Measurements from ENCODE around the gene DNAL4. TPM values are rescaled to one million over a fixed set of nuclear protein-coding genes. Genes with fewer than 3 reads are reported as not detected.

Gene DNAL4
- total RNA-seq, 1 donor from 2014 or later: 18.0 TPM

DNA sequence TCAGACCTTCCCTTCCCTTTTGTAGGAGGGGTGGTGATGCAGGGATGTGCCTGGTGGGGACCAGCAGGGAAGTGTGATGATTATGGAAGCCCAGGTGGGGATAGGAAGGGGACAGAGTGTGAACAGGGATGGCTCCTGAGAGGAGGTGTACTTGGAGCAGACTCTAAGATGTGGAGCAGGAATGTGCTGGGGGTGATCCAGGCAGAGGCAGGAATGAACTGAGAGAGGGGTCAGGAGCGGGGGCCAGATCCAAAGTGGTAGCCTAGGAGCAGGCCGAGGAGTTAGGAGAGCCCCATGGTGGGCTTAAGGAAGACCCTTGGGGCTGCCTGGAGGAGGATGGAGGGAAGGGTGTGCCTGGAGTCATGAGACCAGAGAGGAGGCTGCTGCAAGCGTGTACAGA, 46.2 kb upstream of the DNAL4 start:
- TF ChIP-seq, protein P1, sequence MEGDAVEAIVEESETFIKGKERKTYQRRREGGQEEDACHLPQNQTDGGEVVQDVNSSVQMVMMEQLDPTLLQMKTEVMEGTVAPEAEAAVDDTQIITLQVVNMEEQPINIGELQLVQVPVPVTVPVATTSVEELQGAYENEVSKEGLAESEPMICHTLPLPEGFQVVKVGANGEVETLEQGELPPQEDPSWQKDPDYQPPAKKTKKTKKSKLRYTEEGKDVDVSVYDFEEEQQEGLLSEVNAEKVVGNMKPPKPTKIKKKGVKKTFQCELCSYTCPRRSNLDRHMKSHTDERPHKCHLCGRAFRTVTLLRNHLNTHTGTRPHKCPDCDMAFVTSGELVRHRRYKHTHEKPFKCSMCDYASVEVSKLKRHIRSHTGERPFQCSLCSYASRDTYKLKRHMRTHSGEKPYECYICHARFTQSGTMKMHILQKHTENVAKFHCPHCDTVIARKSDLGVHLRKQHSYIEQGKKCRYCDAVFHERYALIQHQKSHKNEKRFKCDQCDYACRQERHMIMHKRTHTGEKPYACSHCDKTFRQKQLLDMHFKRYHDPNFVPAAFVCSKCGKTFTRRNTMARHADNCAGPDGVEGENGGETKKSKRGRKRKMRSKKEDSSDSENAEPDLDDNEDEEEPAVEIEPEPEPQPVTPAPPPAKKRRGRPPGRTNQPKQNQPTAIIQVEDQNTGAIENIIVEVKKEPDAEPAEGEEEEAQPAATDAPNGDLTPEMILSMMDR (IDR thresholded peaks at IDR 0.05): no peak
- H3K4me1 ChIP-seq: peaks cover 0 to 19% of the 10 kb centered on the region in 2 donors
- H3K9me3 ChIP-seq: no peaks in the 10 kb centered on the region
- no peak overlapping the region for H3K27ac ChIP-seq
- no peak for DNase-seq (ENCODE audit: low spot score in 2 of 2)
- no peaks in the 10 kb centered on the region for H3K27me3 ChIP-seq
- intact Hi-C loops (cut with DNase I): no loop called here
- no peak overlapping the region for H3K4me3 ChIP-seq
- H3K36me3 ChIP-seq: no peaks in the 10 kb centered on the region

DNA sequence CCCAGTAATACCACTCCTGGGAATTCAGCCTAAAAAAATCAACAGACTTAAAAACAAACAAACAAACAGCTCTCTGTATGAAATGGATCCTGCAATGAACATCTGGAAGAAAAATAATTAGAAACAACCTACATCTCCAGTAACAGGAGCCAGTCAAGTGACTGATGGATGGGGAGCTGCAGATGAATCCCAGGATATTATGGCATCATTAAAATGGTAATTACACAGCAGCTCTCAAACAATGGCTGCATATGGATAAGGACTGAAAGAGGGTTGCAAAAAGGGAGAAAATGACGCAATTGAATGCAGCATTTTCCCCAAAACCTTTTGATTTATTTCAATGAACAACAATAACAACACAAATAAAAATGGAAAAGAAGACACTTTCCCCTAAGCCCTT, 45.7 kb upstream of the DNAL4 start:
- intact Hi-C loops (cut with DNase I): no loop called here
- Histone ChIP-seq H3K4me1 (peaks cover 0 to 16% of the 10 kb centered on the region in 2 donors), H3K27me3 (no peaks in the 10 kb centered on the region), H3K36me3 (no peaks in the 10 kb centered on the region), H3K9me3 (no peaks in the 10 kb centered on the region), H3K27ac (no peak overlapping the region), H3K4me3 (no peak overlapping the region)
- DNase-seq (ENCODE audit: low spot score in 2 of 2): no peak
- TF ChIP-seq, protein P1 (IDR thresholded peaks at IDR 0.05): no peak

DNA sequence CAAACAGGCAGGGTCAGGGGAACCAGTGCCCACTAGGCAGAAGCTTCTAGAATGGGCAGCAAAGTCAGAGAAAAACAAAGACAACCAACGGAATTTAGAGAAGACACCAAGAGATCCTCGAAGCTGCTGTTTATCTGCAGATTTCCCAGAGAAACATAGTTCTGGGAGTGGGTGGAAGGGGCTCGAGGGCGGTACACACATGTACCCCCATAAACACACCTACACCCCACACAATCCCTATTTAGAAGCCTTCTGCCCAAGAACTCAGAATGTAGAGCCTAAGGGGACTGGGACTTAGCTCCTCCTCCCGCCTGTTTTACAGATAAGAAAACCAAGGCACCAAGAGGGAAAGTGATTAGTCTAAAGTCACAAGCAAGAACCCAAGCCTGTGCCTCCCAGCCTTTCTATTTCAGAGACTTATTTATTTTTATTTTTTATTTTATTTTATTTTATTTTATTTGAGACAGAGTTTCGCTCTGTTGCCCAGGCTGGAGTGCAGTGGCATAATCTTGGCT, 43.5 kb upstream of the DNAL4 start:
- TF ChIP-seq, protein P1 (IDR thresholded peaks at IDR 0.05): no peak
- Histone ChIP-seq H3K9me3 (no peaks in the 10 kb centered on the region), H3K4me1 (peaks cover 0 to 8% of the 10 kb centered on the region in 2 donors), H3K27ac (no peak overlapping the region), H3K36me3 (no peaks in the 10 kb centered on the region), H3K4me3 (no peak overlapping the region), H3K27me3 (no peaks in the 10 kb centered on the region)
- intact Hi-C loops (cut with DNase I): no loop called here
- DNase-seq (ENCODE audit: low spot score in 2 of 2): no peak

DNA sequence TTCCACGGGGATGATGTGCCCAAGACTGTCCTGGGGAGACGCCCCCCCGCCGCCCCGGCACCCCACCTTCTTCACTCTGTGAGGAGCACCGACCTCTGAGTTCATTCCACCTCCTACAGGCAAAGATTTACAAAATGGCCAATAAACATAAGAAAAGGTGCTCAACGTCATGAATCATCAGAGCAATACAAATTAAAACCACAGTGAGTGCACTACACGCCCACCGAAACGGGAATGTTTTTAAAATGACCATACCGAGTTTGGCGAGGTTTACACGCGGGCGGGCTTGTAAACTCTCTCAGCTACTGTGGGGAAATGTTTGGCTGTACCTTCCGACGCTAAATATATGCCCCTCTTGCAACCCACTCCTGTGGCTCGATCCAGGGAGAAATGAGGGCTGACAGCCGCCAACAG, 42.0 kb upstream of the DNAL4 start:
- Histone ChIP-seq H3K27me3 (no peaks in the 10 kb centered on the region), H3K27ac (no peak overlapping the region), H3K4me3 (no peak overlapping the region), H3K36me3 (no peaks in the 10 kb centered on the region), H3K4me1 (no peaks in the 10 kb centered on the region), H3K9me3 (no peaks in the 10 kb centered on the region)
- DNase-seq (ENCODE audit: low spot score in 2 of 2): no peak
- TF ChIP-seq, protein P1 (IDR thresholded peaks at IDR 0.05): no peak
- intact Hi-C loops (cut with DNase I): no loop called here

DNA sequence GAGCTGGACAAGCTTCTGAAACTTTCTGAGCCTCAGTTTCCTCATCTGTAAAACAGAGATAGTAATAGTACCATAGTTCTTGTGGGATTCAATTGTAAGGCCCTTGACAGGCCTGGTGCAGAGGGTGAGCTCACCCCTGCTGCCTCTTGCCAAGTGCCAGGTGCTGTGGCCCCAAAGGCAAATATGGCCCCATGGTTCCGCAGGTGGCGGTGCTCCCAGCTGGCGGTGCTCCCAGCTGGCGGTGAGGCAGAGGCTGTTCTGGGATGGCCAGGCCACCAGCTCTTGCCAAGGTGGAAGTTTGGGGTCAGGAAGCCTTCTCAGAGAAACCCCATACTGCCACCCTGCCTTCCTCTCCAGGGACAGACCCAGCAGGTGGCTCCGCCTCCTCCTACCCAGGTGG, 41.0 kb upstream of the DNAL4 start:
- intact Hi-C loops (cut with DNase I): no loop called here
- Histone ChIP-seq H3K36me3 (no peaks in the 10 kb centered on the region), H3K27me3 (no peaks in the 10 kb centered on the region), H3K4me3 (no peak overlapping the region), H3K27ac (no peak overlapping the region), H3K4me1 (no peaks in the 10 kb centered on the region), H3K9me3 (no peaks in the 10 kb centered on the region)
- DNase-seq (ENCODE audit: low spot score in 2 of 2): no peak
- TF ChIP-seq, protein P1 (IDR thresholded peaks at IDR 0.05): no peak

Measured in ascending aorta (tissue), 2 donors.